Measurements from ENCODE around the gene TRAF3IP1.

Gene TRAF3IP1

DNA sequence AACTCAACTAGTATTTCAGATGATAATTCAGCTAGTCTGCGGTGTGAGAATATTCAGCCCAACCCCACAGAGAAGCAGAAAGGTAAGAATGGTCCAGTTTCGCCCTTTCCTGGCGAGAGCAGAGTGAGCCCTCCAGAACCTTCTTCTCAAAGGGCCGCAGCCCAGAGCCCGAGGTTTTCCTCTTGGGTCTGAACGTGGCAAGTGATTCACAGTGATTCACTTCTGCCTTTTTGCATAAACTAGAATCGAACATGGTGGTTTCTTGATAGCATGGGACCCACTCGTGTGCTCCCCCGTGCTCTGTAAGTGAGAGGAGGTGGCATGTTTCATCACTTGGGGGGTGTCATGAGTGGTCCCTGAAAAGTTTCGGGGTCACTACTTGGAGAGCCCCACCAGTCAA, 24.2 kb downstream of the TRAF3IP1 start:
- TF ChIP-seq ZFX (IDR thresholded peaks at IDR 0.05; ENCODE audit: borderline replicate concordance) = no peak
- TF ChIP-seq, protein P1, sequence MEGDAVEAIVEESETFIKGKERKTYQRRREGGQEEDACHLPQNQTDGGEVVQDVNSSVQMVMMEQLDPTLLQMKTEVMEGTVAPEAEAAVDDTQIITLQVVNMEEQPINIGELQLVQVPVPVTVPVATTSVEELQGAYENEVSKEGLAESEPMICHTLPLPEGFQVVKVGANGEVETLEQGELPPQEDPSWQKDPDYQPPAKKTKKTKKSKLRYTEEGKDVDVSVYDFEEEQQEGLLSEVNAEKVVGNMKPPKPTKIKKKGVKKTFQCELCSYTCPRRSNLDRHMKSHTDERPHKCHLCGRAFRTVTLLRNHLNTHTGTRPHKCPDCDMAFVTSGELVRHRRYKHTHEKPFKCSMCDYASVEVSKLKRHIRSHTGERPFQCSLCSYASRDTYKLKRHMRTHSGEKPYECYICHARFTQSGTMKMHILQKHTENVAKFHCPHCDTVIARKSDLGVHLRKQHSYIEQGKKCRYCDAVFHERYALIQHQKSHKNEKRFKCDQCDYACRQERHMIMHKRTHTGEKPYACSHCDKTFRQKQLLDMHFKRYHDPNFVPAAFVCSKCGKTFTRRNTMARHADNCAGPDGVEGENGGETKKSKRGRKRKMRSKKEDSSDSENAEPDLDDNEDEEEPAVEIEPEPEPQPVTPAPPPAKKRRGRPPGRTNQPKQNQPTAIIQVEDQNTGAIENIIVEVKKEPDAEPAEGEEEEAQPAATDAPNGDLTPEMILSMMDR (IDR thresholded peaks at IDR 0.05) = no peak
- no peak overlapping the region for H3K27ac ChIP-seq

DNA sequence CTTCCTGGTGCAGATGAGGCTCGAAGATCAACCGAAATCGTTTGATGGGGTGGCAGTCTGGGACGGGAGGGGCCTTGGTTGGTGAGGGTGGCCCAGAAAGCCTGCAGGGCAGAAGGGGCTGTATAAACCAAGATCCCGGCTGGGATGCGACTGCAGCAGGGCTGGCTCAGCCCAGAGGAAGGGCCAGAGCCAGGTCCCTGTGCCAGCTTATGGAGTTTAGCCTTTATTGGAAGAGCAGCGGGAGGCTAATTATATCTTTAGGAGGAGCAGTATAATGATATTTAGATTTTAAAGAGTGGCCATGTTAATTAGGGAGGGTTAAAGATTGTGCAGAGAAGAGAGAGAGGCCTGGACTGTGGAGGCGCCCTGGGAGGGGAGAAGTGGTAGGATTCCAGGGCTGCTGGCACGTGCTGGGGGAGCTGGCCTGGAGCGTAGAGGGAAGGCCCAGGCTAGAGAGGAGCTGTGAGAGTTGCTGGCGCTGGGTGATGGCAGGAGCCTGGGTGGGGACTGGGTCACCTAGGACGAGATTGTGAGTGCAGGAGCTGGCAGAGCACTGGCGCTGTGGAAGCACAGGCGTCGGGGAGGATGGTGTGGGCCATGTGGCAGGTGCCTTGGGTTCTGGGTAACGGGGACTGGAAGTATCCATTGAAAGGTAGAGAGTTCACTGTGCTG, 25.1 kb downstream of the TRAF3IP1 start:
- no peak overlapping the region for H3K27ac ChIP-seq
- TF ChIP-seq, protein P1 (IDR thresholded peaks at IDR 0.05) = no peak
- no peak for TF ChIP-seq ZFX (IDR thresholded peaks at IDR 0.05; ENCODE audit: borderline replicate concordance)

DNA sequence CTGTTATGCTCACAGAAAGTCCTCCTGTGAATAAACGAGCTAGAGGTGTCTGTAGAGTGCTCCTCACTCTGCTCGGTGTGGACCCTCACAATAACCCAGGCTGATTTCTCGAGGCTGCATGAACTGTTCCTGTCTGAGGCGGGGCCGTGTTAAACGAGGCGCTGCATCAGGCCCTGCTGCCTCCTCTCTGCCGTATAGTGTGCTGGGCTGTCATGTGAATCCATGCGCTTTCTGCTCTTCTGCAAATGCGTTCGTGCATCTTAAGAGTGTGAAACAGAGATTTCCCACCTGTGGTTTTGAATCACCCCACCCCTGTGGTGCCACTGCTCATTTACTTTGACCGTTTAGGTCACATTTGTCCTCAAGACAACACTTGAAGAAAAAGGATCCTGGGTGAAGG, 26.2 kb downstream of the TRAF3IP1 start:
- H3K27ac ChIP-seq = no peak overlapping the region
- no peak for TF ChIP-seq ZFX (IDR thresholded peaks at IDR 0.05; ENCODE audit: borderline replicate concordance)
- TF ChIP-seq, protein P1 (IDR thresholded peaks at IDR 0.05) = no peak

DNA sequence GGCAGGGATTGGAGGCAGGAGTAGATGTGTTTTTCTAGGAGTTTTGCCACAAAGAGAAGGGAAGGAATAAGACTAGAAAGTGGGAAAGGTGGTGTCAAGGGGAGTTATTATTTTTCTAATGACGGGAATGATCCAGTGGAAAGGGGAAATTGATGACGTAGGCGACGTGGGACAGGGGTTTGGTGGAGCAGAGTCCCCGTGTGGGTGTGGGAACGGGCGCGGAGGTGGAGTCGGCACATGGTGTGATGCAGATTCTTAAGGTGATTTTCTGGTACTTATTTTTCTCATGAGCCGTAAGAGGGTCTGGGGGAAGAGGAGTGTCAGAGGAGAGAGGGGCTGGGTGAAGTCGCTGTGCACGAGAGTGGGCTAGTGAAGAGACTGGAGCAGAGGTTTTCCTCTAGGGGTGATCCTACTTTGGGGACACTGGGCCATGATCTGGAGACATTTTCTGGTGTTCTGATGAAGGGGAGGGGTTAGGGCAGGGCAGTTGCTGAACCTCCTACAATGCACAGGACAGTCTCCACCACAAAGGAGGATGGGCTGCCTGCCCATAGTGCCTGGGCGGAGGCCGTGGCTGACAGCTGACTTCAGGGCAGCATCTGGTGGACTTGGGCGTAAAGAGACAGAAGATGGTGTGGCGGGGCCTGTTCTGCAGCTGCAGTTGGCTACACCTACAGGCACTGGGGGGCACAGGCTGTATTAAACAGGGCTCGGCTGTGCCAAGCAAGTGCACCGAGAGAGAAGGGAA, 30.0 kb downstream of the TRAF3IP1 start:
- TF ChIP-seq, protein P1 (IDR thresholded peaks at IDR 0.05) = no peak
- no peak for TF ChIP-seq ZFX (IDR thresholded peaks at IDR 0.05; ENCODE audit: borderline replicate concordance)
- no peak overlapping the region for H3K27ac ChIP-seq

DNA sequence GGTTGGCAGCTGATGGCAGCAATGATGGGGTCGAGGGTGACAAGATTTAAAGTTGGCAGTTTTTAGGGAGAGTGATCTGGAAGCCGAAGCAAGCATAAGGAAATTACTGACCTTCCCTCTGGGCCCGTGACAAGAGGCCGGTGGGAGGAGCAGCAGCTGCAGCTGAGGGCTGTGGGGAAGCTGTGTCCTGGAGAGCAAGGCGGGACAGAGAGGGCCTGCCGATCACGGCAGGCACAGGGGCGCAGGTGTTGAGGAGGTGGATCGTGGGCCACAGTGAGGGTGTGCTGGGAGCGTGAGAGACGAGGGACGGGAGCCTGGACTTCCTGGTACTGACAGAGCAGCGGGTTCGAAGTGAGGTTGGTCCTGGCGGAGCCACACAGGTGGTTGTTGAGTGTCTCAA, 31.0 kb downstream of the TRAF3IP1 start:
- H3K27ac ChIP-seq = no peak overlapping the region
- no peak for TF ChIP-seq ZFX (IDR thresholded peaks at IDR 0.05; ENCODE audit: borderline replicate concordance)
- TF ChIP-seq, protein P1 (IDR thresholded peaks at IDR 0.05) = no peak

DNA sequence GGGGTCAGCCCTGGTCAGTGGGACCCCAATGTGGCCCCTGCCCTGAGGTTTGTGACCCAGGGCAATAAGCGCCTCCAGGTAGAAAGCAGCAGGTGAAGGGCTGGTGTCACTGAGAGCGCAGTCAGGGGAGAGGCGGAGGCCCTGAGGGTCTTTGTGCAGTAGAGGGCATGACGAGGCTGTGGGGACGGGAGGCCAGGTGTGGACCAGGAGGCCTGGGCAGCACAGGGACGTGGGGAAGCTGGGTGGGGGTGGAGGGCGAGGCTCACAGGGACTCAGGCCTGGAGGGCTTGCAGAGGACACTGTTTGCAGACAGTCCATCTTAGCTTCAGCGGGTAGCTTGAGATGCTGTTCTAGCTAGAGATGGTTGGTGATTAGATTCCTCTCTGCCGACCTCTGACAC, 32.0 kb downstream of the TRAF3IP1 start:
- TF ChIP-seq, protein P1 (IDR thresholded peaks at IDR 0.05) = no peak
- H3K27ac ChIP-seq = no peak overlapping the region

DNA sequence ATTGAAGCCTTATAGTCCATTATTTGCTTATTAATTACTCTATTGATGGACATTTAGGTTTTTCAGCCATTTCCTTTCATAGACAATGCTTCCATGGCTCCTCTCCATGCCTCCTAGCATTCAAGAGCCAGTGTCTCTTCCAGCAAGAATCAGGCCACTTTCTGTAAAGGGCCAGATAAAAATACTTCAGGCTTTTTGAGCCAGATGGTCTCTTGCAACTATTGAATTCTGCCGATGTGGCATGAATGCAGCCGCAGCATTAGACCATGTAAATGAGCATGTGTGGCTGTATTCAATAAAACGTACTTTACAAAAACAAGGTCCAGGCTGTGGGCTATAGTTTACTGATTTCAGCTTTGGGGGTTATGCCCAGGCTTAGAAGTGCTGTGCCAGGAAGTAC, 38.5 kb downstream of the TRAF3IP1 start:
- no peak overlapping the region for H3K27ac ChIP-seq
- TF ChIP-seq, protein P1 (IDR thresholded peaks at IDR 0.05) = no peak
- no peak for TF ChIP-seq ZFX (IDR thresholded peaks at IDR 0.05; ENCODE audit: borderline replicate concordance)
